Ammon's horn (tissue), 1 donor: ENCODE data around the gene RYR1.
"Not testable (repeated sequence)": the region's sequence is repeated elsewhere in the genome, so short reads cannot be mapped to it uniquely, and the experiment has no call there.

Source experiments
- DNase-seq: peaks from one replicate; pipeline ENCODE4 v3.0.0-alpha.2; 2016; ENCODE audit warnings: low spot score

RYR1 gene

DNA sequence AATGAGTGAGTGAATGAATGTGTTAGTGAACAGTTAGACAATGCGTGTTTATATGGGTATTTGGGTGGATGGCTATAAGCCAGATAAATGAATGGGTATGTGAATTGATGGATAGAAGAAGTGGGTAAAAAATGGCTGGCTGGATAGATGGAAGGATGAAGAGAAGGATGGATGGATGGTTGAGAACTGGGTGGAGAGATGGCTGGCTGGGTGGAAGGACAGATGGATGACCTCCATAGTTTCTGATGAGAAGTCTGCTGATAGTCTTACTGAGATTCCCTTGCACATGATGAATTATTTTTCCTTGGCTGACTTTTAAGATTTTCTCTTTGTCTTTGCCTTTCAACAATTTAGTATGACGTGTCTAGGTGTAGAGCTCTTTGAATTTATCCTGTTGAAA lies 57.4 kb downstream of the RYR1 start:
- no peak for DNase-seq

DNA sequence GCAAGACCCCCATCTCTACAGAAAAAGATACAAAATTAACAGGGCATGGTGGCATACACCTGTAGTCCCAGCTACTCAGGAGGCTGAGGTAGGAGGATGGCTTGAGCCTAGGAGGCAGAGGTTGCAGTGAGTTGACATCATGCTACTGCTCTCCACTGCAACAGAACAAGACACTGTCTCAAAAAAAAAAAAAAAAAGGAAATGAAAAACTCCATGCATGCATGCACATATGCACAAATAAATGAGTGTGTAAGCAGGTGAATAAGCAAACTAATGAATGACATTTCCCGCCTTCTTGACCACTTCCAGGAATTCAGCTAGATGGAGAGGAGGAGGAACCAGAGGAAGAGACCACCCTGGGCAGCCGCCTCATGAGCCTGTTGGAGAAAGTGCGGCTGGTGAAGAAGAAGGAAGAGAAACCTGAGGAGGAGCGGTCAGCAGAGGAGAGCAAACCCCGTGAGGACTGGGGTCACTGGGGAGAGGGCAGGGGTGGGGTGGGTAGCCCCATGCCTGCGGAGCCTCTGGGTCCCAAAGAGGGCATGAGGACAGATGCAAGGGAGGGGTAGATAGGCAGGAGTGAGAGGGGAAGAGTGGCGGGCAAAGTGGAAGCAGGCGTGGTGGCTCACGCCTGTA lies 58.8 kb downstream of the RYR1 start:
- no peak for DNase-seq

DNA sequence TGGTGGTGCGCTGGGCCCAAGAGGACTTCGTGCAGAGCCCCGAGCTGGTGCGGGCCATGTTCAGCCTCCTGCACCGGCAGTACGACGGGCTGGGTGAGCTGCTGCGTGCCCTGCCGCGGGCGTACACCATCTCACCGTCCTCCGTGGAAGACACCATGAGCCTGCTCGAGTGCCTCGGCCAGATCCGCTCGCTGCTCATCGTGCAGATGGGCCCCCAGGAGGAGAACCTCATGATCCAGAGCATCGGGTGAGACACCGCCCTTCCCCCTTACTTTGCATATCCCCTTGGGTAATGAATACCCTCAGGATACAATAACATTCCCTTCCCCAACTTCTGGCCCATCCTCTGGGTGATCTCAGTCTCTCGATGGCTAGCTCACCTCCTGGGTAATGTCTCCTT lies 60.9 kb downstream of the RYR1 start:
- DNase-seq: no peak

DNA sequence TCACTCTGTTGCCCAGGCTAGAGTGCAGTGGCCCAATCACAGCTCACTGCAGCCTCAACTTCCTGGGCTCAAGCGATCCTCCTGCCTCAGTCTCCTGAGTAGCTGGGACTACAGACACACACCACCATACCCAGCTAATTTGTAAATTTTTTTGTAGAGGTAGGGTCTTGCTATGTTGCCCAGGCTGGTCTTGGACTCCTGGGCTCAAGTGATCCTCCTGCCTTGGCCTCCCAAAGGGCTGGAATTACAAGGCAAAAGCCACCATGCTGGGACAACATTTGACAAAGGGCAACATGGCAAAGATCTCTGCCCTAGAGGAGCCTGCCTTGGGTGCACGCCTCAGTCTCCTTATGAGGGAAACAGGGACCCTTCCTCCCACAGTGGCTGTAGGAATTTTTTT lies 61.9 kb downstream of the RYR1 start:
- not testable (repeated sequence) for DNase-seq

DNA sequence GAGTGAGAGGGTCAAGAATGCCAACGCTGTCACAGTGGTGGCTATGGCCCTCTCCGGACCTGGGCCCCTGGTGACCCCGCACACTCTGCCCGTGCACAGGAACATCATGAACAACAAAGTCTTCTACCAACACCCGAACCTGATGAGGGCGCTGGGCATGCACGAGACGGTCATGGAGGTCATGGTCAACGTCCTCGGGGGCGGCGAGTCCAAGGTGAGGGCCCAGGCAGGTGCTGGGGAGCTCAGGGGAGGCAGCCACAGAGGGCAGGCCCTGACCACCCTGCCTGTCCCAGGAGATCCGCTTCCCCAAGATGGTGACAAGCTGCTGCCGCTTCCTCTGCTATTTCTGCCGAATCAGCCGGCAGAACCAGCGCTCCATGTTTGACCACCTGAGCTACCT lies 62.6 kb downstream of the RYR1 start:
- no peak for DNase-seq

DNA sequence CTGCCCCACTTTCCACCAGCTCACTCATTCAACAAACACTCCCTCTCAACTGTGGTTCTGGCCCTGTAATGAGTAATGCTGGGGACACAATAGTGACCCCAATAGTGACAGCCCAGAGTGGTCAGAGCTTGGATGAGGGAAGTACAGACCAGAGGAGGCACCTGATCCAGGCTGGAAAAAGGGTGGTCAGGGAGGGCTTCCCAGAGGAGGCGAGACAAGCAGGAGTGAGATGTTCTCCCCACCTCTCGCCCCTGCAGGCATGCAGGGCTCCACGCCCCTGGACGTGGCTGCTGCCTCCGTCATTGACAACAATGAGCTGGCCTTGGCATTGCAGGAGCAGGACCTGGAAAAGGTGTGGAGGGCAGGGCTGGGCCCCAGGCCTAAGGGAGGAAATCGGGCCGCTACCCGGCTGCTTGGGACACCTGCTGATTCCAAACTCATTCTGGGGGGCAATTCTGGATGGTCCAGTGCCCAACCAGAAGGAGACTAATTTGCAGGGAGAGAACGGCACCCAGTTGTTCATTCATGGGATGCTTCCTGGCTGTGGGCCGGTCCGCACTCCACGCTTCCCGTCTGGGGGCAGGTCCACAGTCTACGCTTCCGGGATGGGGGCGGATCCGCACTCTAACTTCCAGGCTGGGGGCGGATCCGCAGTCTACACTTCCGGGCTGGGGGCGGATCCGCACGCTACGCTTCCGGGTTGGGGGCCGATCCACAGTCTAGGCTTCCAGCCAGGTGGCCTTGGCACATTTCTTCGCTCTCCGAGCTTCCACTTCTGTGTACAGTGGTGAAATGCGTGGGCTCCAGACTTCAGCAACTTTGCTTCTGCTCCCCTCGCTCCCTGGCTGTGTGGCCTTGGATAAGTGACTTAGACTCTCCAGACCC lies 63.4 kb downstream of the RYR1 start:
- no peak for DNase-seq

DNA sequence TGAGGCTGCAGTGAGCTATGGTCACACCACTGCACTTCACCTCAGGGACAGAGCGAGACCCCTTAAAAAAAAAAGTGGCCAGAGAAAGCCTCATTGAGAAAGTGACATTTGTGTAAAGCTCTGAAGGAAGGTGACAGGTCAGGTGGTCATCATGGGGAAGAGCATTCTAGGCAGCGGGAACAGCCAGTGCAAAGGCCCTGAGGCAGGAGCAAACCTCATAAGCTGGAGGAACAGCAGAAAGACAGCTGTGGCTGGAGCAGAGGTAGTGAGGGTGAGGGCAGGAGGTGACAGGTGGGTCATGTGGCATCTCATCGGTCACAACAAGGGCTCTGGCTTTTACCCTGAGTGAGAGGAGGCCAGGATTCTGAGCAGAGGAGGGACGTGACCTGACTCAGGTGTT lies 64.4 kb downstream of the RYR1 start:
- no peak for DNase-seq

DNA sequence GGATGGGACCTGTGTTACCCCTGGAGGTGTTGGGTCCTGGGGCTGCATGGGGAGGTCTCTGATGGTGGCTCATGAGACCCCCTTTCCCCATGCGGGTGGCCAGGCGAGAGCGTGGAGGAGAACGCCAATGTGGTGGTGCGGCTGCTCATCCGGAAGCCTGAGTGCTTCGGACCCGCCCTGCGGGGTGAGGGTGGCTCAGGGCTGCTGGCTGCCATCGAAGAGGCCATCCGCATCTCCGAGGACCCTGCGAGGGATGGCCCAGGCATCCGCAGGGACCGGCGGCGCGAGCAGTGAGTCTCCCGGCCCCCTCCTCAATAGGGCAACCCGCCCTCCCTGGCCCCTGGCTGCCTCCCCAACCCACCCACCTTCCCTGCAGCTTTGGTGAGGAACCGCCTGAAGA lies 66.0 kb downstream of the RYR1 start:
- no peak for DNase-seq

DNA sequence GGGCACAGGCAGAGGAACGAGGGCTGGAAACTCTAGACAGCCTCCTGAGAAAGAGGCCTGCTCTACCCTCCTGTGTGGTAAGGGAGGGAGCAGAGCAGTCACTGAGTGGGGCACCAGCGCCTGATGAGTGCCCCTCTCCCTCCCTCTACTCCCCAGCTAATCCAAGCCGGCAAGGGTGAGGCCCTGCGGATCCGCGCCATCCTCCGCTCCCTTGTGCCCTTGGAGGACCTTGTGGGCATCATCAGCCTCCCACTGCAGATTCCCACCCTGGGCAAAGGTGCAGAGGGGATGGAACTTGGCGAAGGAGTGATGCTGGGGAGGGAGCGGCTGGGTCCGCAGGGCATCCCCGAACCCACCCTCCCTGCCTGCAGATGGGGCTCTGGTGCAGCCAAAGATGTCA lies 67.0 kb downstream of the RYR1 start:
- DNase-seq: no peak

DNA sequence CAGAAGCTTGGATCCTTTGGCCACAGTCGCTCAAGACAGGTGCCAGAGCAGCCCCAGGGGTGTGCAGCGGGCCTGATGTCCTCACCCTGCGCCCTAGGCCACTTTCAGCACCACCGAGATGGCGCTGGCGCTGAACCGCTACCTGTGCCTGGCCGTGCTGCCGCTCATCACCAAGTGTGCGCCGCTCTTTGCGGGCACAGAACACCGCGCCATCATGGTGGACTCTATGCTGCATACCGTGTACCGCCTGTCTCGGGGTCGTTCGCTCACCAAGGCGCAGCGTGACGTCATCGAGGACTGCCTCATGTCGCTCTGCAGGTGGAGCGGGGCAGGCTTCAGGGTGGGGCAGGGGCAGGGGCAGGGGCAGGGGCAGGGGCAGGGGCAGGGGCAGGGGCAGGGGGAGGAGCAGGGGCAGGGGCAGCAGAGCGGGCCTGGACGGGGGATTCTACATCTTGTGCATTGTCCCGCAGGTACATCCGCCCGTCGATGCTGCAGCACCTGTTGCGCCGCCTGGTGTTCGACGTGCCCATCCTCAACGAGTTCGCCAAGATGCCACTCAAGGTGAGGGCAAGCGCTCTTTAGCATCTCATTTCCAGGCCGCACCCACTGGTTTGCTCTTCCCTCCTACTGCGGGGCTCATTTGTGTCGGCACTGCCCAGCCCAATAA lies 69.1 kb downstream of the RYR1 start:
- DNase-seq: no peak

DNA sequence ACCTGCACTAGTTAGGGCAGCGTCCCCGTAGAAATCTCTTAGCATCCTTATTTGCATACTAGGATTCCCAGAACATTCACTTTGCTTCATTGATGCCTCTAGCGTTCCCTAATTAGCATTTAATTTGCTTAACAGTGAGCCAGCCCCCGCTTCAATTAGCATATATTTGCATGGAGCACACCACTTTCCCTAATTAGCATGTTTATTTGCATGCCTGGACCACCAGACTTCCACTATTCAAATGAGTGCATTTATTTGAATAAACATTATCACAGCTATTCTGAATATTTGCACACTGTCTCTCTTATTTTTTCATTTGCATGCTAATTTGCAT lies 69.6 kb downstream of the RYR1 start:
- peak; percentile 30 for DNase-seq

DNA sequence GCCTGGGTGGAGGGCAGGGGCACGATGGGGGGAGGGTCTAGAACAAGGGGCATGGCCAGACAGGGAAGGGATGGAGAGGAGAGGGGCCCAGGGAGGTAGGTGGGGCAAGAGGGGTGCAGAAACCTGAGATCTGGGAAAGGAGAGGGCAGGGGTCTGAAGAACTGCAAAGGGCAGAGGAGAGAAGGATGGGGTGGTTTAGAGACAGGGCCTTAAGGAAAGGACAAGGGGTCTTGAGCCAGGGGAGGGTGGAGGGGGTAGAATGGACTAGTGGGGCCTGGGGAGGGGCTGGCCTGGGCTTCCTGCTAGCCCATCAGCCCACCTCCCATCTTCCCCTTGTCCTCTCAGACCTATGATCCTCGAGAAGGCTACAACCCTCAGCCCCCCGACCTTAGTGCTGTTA lies 72.5 kb downstream of the RYR1 start:
- no peak for DNase-seq

DNA sequence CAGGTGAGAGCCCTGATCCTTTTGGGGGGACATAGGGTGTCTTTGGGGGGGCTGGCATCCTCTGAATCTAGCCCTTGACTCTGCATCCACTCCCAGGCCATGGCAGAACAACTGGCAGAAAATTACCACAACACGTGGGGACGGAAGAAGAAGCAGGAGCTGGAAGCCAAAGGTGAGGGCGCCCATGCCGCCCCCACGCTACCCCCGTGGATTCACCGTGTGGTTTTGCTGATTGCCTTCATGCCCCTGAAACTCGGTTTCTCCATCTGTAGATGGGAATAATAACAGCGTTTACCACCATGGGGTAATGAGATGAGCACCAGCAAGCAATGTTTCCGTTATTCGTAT lies 72.9 kb downstream of the RYR1 start:
- DNase-seq: no peak

DNA sequence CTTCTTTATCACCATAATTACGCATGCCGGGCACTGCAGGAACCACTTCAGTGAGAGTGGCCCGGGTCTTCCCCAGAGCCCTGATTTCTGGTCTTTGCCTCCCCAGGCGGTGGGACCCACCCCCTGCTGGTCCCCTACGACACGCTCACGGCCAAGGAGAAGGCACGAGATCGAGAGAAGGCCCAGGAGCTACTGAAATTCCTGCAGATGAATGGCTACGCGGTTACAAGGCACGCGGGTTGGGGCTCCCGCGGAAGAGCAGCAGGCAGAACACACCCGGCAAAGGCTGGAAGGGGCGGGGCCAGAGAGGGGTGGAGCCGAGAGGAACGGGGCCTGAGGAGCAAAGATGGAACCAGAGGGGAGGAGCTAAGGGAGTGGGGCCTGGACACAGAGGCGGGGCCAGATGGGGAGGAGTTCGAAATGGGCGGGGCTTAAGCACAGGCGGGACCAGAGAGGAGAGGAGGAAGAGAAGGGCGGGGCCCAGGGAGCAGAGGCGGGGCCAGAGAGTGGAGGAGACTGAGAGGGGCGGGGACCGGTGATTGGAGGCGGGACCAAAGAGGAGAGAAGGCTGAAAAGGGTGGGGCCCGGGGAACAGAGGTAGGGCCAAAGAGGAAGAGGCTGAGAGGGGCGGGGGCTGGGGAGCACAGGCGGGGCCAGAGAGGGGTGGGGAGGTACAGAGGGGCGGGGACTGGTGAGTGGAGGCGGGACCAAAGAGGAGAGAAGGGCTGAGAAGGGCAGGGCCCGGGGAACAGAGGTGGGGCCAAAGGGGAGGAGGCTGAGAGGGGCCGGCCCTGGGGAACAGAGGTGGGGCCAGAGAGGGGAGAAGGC lies 73.4 kb downstream of the RYR1 start:
- peak; percentile 23 for DNase-seq

DNA sequence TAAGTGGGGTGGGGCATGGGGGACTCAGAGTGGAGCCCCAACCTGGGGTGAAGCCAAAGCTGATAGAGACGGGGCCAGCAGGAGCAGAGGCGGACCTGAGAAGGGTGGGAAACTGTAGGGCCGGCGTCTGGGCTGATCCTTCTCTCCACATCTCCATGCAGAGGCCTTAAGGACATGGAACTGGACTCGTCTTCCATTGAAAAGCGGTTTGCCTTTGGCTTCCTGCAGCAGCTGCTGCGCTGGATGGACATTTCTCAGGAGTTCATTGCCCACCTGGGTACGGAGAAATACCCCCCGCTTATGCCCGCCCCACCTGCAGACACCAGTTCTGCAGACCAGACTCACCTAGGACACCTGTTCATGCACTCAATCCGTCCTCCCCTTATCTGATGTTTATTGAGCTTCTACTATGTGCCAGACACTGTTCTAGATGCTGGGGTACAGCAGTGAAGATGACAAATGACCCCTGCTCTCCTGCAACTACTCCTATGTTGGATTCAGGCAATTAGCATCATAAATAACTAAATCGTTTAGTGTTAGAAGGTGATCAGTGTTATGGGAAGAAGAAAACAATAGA lies 74.1 kb downstream of the RYR1 start:
- DNase-seq: no peak

DNA sequence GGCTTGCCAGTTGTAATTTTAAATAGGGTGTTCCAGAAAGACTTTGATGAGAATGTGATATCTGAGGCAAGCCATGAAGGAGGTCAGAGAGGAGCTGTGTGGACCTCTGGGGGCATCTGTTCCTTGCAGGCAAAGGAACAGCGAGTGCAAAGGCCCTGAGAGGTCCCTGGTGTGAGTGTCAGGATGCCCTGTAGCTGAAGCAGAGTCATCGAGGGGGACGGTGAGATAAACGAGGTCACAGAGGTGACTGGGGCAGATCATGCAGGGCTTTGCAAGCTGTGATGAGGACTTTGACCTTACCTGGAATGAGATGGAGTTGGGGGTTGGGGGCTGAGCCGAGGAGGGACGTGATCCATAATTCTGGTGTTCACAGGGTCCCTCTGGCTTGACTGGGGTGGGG lies 75.0 kb downstream of the RYR1 start:
- no peak for DNase-seq

DNA sequence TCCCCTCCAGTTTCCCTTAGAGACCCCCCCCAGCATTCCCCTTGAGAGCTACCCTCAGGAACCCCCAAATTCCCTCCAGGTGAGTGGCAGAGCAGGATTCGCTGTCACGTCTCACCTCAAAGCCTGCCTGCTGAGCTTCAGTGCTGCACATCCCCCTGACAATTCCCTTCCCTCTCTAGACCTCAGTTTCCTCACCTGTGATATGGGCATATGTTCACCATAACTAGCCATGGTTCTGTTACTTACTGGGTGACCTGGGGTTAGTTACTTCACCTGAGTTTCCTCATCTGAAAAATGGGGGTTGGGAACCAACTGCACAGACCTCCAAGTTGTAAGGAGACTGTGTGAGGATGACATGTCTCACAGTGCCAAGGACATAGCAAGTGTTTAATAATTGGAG lies 75.5 kb downstream of the RYR1 start:
- DNase-seq: no peak

DNA sequence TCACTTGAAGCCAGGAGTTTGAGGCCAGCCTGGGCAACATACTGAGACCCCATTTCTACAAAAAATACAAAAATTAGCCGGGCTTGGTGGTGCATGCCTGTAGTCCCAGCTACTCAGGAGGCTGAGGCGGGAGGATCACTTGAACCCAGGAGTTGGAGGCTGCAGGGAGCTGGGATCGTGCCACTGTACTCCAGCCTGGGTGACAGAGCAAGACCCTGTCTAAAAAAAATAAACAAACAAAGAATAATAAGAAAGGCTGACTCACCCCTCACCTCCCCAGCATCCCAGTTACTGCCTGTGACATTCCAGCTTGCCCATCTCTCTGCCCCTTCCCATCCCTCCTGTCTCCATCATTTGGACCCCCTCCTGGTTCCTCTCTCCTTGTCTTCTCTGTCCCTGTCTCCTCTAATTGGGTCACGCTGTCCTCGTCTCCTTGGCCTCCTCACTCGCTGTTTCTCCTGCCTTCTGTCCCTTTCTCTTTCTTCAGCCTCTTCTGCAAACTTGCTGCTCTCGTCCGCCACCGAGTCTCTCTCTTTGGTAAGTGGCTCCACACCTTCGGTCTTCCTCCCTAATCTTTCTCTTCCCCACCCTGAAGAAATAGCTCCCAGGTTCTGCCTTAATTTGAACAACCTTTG lies 77.7 kb downstream of the RYR1 start:
- no peak for DNase-seq

DNA sequence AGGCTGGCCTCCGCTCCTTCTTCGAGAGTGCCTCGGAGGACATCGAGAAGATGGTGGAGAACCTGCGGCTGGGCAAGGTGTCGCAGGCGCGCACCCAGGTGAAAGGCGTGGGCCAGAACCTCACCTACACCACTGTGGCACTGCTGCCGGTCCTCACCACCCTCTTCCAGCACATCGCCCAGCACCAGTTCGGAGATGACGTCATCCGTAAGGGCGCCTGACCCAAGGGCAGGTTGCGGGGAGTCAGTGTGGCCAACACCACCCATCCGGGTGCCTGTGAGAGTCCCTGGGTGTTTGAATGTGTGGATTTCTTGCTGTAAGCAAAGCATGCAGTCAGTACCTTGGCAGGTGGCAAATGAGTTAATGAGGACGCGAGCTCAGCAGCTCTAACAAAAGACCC lies 78.8 kb downstream of the RYR1 start:
- no peak for DNase-seq

DNA sequence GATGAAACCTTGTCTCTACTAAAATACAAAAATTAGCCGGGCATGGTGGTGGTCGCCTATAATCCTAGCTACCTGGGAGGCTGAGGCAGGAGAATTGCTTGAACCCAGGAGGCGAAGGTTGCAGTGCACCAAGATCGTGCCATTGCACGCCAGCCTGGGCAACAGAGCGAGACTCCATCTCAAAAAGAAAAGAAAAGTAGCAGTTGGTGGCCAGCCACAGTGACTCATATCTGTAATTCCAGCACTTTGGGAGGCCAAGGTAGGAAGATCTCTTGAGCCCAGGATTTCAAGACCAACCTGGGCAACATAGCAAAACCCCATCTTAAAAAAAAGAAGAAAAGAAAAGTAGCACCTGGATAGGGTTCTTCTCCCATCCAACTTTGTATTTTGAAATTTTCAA lies 79.7 kb downstream of the RYR1 start:
- not testable (repeated sequence) for DNase-seq

DNA sequence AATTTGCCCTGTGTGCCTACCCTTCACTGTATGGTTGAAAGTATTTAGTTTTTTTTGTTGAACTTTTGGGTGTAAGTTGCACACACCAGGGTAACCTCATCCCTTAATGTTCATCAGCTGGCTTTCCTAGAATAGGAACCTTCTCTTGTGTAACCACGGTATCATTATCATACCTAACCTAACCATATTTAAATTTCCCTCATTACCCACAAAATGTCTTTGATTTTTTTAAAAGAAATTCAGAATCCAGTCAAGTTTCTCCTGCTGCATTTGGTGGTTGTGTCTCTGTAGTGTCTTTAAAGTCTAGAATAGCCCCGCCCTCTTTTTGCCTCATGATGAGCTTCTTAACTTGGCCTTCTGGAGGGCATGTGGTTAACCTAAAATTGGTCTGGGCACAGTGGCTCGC lies 80.3 kb downstream of the RYR1 start:
- DNase-seq: no peak
